Measurements from ENCODE around the gene PALB2.
"Not testable (repeated sequence)": the region's sequence is repeated elsewhere in the genome, so short reads cannot be mapped to it uniquely, and the experiment has no call there.

Gene PALB2

GRCh38 chr16:23642246-23642774, 1.2 kb upstream of the PALB2 start:
- peak overlapping the region; percentile 99 for H3K4me3 ChIP-seq
- DNase-seq (ENCODE audit: low spot score): no peak
- H3K27ac ChIP-seq: peak overlapping the region in 1 of 2 donors; percentile 79
- TF ChIP-seq CTCF (IDR thresholded peaks at IDR 0.05): no peak

GRCh38 chr16:23640615-23640930, 537 bp downstream of the PALB2 start:
- Histone ChIP-seq H3K27ac (peak overlapping the region; percentile 79 to 89), H3K4me3 (peak overlapping the region; percentile 99)
- no peak for TF ChIP-seq CTCF (IDR thresholded peaks at IDR 0.05)
- DNase-seq (ENCODE audit: low spot score): no peak

GRCh38 chr16:23635958-23636357, 5.2 kb downstream of the PALB2 start:
- TF ChIP-seq CTCF (IDR thresholded peaks at IDR 0.05): no peak
- DNase-seq (ENCODE audit: low spot score): no peak
- no peak overlapping the region for H3K4me3 ChIP-seq
- H3K27ac ChIP-seq: no peak overlapping the region

- DNase-seq (ENCODE audit: low spot score): no peak
- no peak overlapping the region for H3K4me3 ChIP-seq
- TF ChIP-seq CTCF (IDR thresholded peaks at IDR 0.05): no peak
- H3K27ac ChIP-seq: no peak overlapping the region
These were observed 6.6 kb downstream of the PALB2 start for GRCh38 chr16:23634461-23635036.

GRCh38 chr16:23631874-23632273, 9.2 kb downstream of the PALB2 start:
- DNase-seq (ENCODE audit: low spot score); H3K4me3 ChIP-seq; H3K27ac ChIP-seq: not testable (repeated sequence)

- no peak for DNase-seq (ENCODE audit: low spot score)
- Histone ChIP-seq H3K27ac (no peak overlapping the region), H3K4me3 (no peak overlapping the region)
- TF ChIP-seq CTCF (IDR thresholded peaks at IDR 0.05): no peak
These were observed 11.6 kb downstream of the PALB2 start for GRCh38 chr16:23629516-23629915.

GRCh38 chr16:23624092-23624491, 17.0 kb downstream of the PALB2 start:
- no peak for TF ChIP-seq CTCF (IDR thresholded peaks at IDR 0.05)
- DNase-seq (ENCODE audit: low spot score): no peak
- H3K27ac ChIP-seq: no peak overlapping the region
- no peak overlapping the region for H3K4me3 ChIP-seq

All from coronary artery (tissue), 2 donors.